ENCODE measurements around the gene STK40. TPM values are rescaled to one million over a fixed set of nuclear protein-coding genes. Genes with fewer than 3 reads are reported as not detected.

The STK40 gene
- total RNA-seq, 2 donors from 2014 or later, result 25.9 to 42.0 TPM

GRCh38 chr1:36300526-36300925 lies 85.2 kb downstream of the STK40 start:
- no peaks in the 10 kb centered on the region for H3K9me3 Mint-ChIP-seq
- H3K36me3 Mint-ChIP-seq, result peaks cover 11 to 21% of the 10 kb centered on the region in 2 donors
- ATAC-seq (peak; percentile 65 to 67), DNase-seq (ENCODE audit: low spot score in 2 of 2) (peak in 1 of 2 donors; percentile 48)
- H3K27ac Mint-ChIP-seq, result peak overlapping the region; percentile 18 to 88

- Mint-ChIP-seq H3K9me3 (no peaks in the 10 kb centered on the region), H3K27ac (peak overlapping the region; percentile 44 to 88), H3K36me3 (peaks cover 11 to 18% of the 10 kb centered on the region in 2 donors)
- ATAC-seq (no peak), DNase-seq (ENCODE audit: low spot score in 2 of 2) (no peak)
Measured at GRCh38 chr1:36298640-36299039, 87.1 kb downstream of the STK40 start.

- no peaks in the 10 kb centered on the region for H3K9me3 Mint-ChIP-seq
- peaks cover 11 to 14% of the 10 kb centered on the region in 2 donors for H3K36me3 Mint-ChIP-seq
- DNase-seq (ENCODE audit: low spot score in 2 of 2) (no peak), ATAC-seq (no peak)
- no peak overlapping the region for H3K27ac Mint-ChIP-seq
Measured at GRCh38 chr1:36297062-36297461, 88.7 kb downstream of the STK40 start.

GRCh38 chr1:36295390-36295789 lies 90.3 kb downstream of the STK40 start:
- Mint-ChIP-seq H3K27ac (peak overlapping the region; percentile 49 to 50), H3K36me3 (peaks cover 2 to 9% of the 10 kb centered on the region in 2 donors), H3K9me3 (no peaks in the 10 kb centered on the region)
- no peak for ATAC-seq
- no peak for DNase-seq (ENCODE audit: low spot score in 2 of 2)

Other genes starting within 250 kb of the STK40 start
- 10 to 100 TPM; 43.7 to 55.3 TPM for gene TRAPPC3, start 236.4 kb downstream of the STK40 start, total RNA-seq
- gene MAP7D1, start 229.8 kb downstream of the STK40 start, total RNA-seq, result 100 to 1,000 TPM; 112 to 169 TPM
- gene THRAP3, start 161.5 kb downstream of the STK40 start, total RNA-seq, result 100 to 1,000 TPM in 1 of 2 donors, 10 to 100 TPM in 1; 96.2 to 153 TPM
- gene SH3D21, start 79.6 kb downstream of the STK40 start, total RNA-seq, result 10 to 100 TPM in 1 of 2 donors, 1 to 10 TPM in 1; 4.4 to 47.1 TPM
- gene EVA1B, start 62.3 kb downstream of the STK40 start, total RNA-seq, result 1 to 10 TPM; 2.0 to 4.2 TPM
- gene LSM10, start 12.0 kb upstream of the STK40 start, total RNA-seq, result 10 to 100 TPM; 34.3 to 34.6 TPM
- gene OSCP1, start 64.5 kb upstream of the STK40 start, total RNA-seq, result 1 to 10 TPM; 1.6 to 4.8 TPM
- gene MRPS15, start 78.5 kb upstream of the STK40 start, total RNA-seq, result 100 to 1,000 TPM; 113 to 117 TPM
- 1 to 10 TPM in 1 of 2 donors, under 1 TPM in 1; 0.61 to 1.5 TPM for gene CSF3R, start 97.0 kb upstream of the STK40 start, total RNA-seq